ENCODE data around the gene GRM7. TPM values are rescaled to one million over a fixed set of nuclear protein-coding genes. Genes with fewer than 3 reads are reported as not detected.

GRM7 gene
- total and polyA plus RNA-seq, 9 of the 15 experiments (the other 6 are each of a cell fraction or from before 2014, with no cell fraction given): not detected

DNA sequence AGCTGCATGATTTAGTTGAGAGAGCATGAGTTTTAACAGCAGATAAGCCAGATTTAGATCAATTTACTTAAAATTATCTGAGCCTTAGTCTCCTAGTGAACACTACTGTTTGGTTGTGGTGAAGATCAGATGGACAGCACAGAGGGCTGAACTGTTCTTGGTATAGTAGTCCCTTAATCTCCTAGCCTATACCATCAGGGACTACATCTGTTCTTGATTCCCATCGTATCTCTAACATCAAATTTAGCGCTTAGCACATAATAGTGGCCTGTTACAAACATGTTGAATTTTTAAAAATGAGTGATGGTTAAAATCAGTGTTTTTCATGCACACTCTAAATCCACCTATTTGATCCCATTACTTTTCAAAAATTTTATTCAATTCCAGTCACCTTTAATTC is 507.7 kb downstream of the GRM7 start:
- no TSS peak for BruUV-seq (replicated peaks)
- in situ Hi-C loops (cut with MboI) (no loop called here), intact Hi-C loops (cut with micrococcal nuclease) (no loop called here)
- no peak overlapping the region for H2AFZ ChIP-seq (ENCODE audit: low read depth, low read length)
- no peak overlapping the region for H3K27ac ChIP-seq (ENCODE audit: extremely low read depth, low read depth, low read length)
- DNase-seq (ENCODE audit: extremely low read depth in 1 of 4, low spot score in 3 of 4) (no peak), ATAC-seq (no peak), FAIRE-seq (no peak)
- H3K4me2 ChIP-seq (ENCODE audit: insufficient read depth, low read length): no peak overlapping the region
- no peaks in the 10 kb centered on the region for H3K9me3 ChIP-seq (replicated peaks; ENCODE audit: control insufficient read depth, insufficient read depth, low read depth, low read length)
- no peak overlapping the region for H3K4me3 ChIP-seq
- WGBS (ENCODE audit: insufficient coverage, low coverage, missing lambda C conversion rate): 0% methylated on average over 2 of the region's 2 CpGs
- no peaks in the 10 kb centered on the region for H3K9me1 ChIP-seq (ENCODE audit: control insufficient read depth, insufficient read depth, low read length)
- ChIA-PET CTCF (ENCODE audit: low intra/inter-chr PET ratio) (no interaction called here), POLR2A (no interaction called here)
- TF ChIP-seq FOXJ3 (CRISPR knock-in tag; IDR thresholded peaks at IDR 0.05) (no peak), NR4A1 (CRISPR knock-in tag; IDR thresholded peaks at IDR 0.05) (no peak), NR4A1 (tag; IDR thresholded peaks at IDR 0.05) (no peak), ZBTB1 (CRISPR knock-in tag; IDR thresholded peaks at IDR 0.05; ENCODE audit: borderline replicate concordance, low read depth) (no peak), MLLT1 (IDR thresholded peaks at IDR 0.05) (no peak), MAFK (IDR thresholded peaks at IDR 0.05; ENCODE audit: low read length) (no peak), ZNF263 (CRISPR knock-in tag; IDR thresholded peaks at IDR 0.05; ENCODE audit: borderline replicate concordance) (no peak), ZNF124 (CRISPR knock-in tag; IDR thresholded peaks at IDR 0.05) (no peak), CC2D1A (IDR thresholded peaks at IDR 0.05) (no peak), KHSRP (IDR thresholded peaks at IDR 0.05) (no peak), CEBPZ (IDR thresholded peaks at IDR 0.05; ENCODE audit: borderline replicate concordance, low read depth, low read length) (no peak)
- no peaks in the 10 kb centered on the region for H3K4me1 ChIP-seq (replicated peaks in 1 of 2; ENCODE audit: control insufficient read depth in 2 of 2, insufficient read depth in 2 of 2, low read length in 2 of 2)
- H3K79me2 ChIP-seq (ENCODE audit: control insufficient read depth, insufficient read depth, low read length): no peaks in the 10 kb centered on the region
- no peak overlapping the region for H3K9ac ChIP-seq (ENCODE audit: insufficient read depth in 1 of 2, low read depth in 2 of 2, low read length in 2 of 2)
- H3K36me3 ChIP-seq (ENCODE audit: control insufficient read depth, insufficient read depth, low read length): no peaks in the 10 kb centered on the region
- no peaks in the 10 kb centered on the region for H4K20me1 ChIP-seq (replicated peaks; ENCODE audit: control insufficient read depth, insufficient read depth, low read length)
- H3K27me3 ChIP-seq (ENCODE audit: control insufficient read depth in 2 of 2, insufficient read depth in 2 of 2, low read length in 2 of 2): no peaks in the 10 kb centered on the region

Measured in K562 (cell line).